H1 (cell line): Measurements from ENCODE around the gene KLHDC8B. TPM values are rescaled to one million over a fixed set of nuclear protein-coding genes. Genes with fewer than 3 reads are reported as not detected.

ENCODE experiments used
- CTCF ChIA-PET: fragments of 300-600 bp; sonication (Branson Sonifier 250); formaldehyde crosslinking; loops from one replicate; lab custom pipeline; 2021; ENCODE audit not compliant: partially characterized antibody; lab: Charles Lee
- POLR2A ChIA-PET: fragments of 300-600 bp; sonication (Branson Sonifier 250); formaldehyde crosslinking; loops from one replicate; lab custom pipeline; 2021; ENCODE audit warnings: inconsistent platforms; ENCODE audit not compliant: partially characterized antibody; lab: Charles Lee
- DNase-seq, 2 experiments: peaks; one replicate each; pipeline versions ENCODE4 v3.0.0 to v3.0.0-alpha.2; 2010 to 2022; ENCODE audit warnings: low spot score in 2 of 2, low read depth in 1 of 2, mixed read lengths in 1 of 2
- FAIRE-seq: peaks from 2 replicates; lab custom pipeline; 2011; peaks lifted over from hg19 to GRCh38; lab: Jason Lieb, UNC
- H2AFZ ChIP-seq: 2 replicates; pipeline ENCODE4 v1.8.1; 2012; ENCODE audit warnings: low read length, inconsistent platforms
- H2AK5ac ChIP-seq: 2 replicates; pipeline ENCODE4 v1.6.1; 2013; ENCODE audit warnings: low read depth, low read length
- H2BK120ac ChIP-seq: replicated peaks from 2 replicates; pipeline ENCODE3; 2013; ENCODE audit warnings: low read depth, low read length, inconsistent platforms
- H2BK12ac ChIP-seq: 2 replicates; pipeline ENCODE4 v1.6.1; 2013; ENCODE audit warnings: low read depth, low read length
- H2BK15ac ChIP-seq: 2 replicates; pipeline ENCODE4 v1.6.1; 2013; ENCODE audit warnings: low read length
- H2BK20ac ChIP-seq: 2 replicates; pipeline ENCODE4 v1.6.1; 2013; ENCODE audit warnings: low read length
- H2BK5ac ChIP-seq: 2 replicates; pipeline ENCODE4 v1.6.1; 2013; ENCODE audit warnings: low read depth, low read length
- H3K14ac ChIP-seq: 2 replicates; pipeline ENCODE4 v1.6.1; 2013; ENCODE audit warnings: inconsistent platforms; ENCODE audit not compliant: insufficient read length
- H3K18ac ChIP-seq: 2 replicates; pipeline ENCODE4 v1.6.1; 2013; ENCODE audit warnings: low read length; ENCODE audit errors: extremely low read depth
- H3K23ac ChIP-seq: 2 replicates; pipeline ENCODE4 v1.6.1; 2013; ENCODE audit warnings: inconsistent platforms; ENCODE audit not compliant: insufficient read length
- H3K23me2 ChIP-seq: 2 replicates; pipeline ENCODE4 v1.6.1; 2013; ENCODE audit warnings: low read depth, low read length
- H3K27ac ChIP-seq: 2 replicates; pipeline ENCODE4 v1.6.1; 2011; ENCODE audit warnings: low read depth, low read length, inconsistent platforms
- H3K27me3 ChIP-seq, 4 experiments: replicated peaks in 1 of 4; 1 replicate in 1 of 4; 2 replicates in 3 of 4; pipeline versions ENCODE4 v1.6.1 to v1.8.1; 2011 to 2013; ENCODE audit warnings: low read length in 3 of 4, mild to moderate bottlenecking in 3 of 4, inconsistent platforms in 2 of 4, mixed read lengths in 2 of 4, moderate library complexity in 1 of 4; ENCODE audit not compliant: control insufficient read depth in 3 of 4, insufficient read depth in 3 of 4; ENCODE audit errors: extremely low read depth in 1 of 4
- H3K36me3 ChIP-seq, 4 experiments: 2 replicates each; pipeline versions ENCODE4 v1.6.1 to v1.8.1; 2011 to 2013; ENCODE audit warnings: mild to moderate bottlenecking in 4 of 4, low read length in 3 of 4, moderate library complexity in 2 of 4, control low read depth in 1 of 4, inconsistent platforms in 1 of 4; ENCODE audit not compliant: insufficient read depth in 4 of 4, control insufficient read depth in 2 of 4
- H3K4ac ChIP-seq: replicated peaks from 2 replicates; pipeline ENCODE3; 2013; ENCODE audit warnings: low read length, low read depth, mixed read lengths, inconsistent platforms; ENCODE audit not compliant: insufficient read length
- H3K4me1 ChIP-seq, 4 experiments: replicated peaks in 1 of 4; 1 replicate in 1 of 4; 2 replicates in 3 of 4; pipeline versions ENCODE4 v1.6.1 to v1.8.1; 2011 to 2013; ENCODE audit warnings: low read length in 3 of 4, inconsistent platforms in 2 of 4, mixed read lengths in 1 of 4; ENCODE audit not compliant: insufficient read depth in 4 of 4, control insufficient read depth in 3 of 4
- H3K4me2 ChIP-seq, 2 experiments: 2 replicates each; pipeline versions ENCODE4 v1.6.1 to v1.8.1; 2011 to 2013; ENCODE audit warnings: low read depth in 2 of 2, low read length in 2 of 2, control low read depth in 1 of 2, inconsistent platforms in 1 of 2, mild to moderate bottlenecking in 1 of 2; ENCODE audit not compliant: insufficient read depth in 1 of 2
- H3K4me3 ChIP-seq, 4 experiments: fragments of 200-600, 300-600 bp in 1 of 4; sonication (generic), shearing (Covaris generic), sonication (Bioruptor Twin) in 1 of 4; 2 replicates each; pipeline versions ENCODE4 v1.5.1 to v1.8.1; 2011 to 2016; ENCODE audit warnings: low read length in 4 of 4, low read depth in 3 of 4, control low read depth in 2 of 4, inconsistent platforms in 2 of 4, mild to moderate bottlenecking in 2 of 4, mixed read lengths in 1 of 4, moderate library complexity in 1 of 4; ENCODE audit not compliant: insufficient read depth in 2 of 4; ENCODE audit errors: extremely low read depth in 1 of 4
- H3K56ac ChIP-seq: replicated peaks from 2 replicates; pipeline ENCODE3; 2013; ENCODE audit warnings: low read depth, mild to moderate bottlenecking, mixed read lengths, low read length, inconsistent platforms; ENCODE audit not compliant: insufficient read length
- H3K79me1 ChIP-seq: 2 replicates; pipeline ENCODE4 v1.6.1; 2013; ENCODE audit warnings: low read depth, low read length, control low read depth
- H3K79me2 ChIP-seq, 2 experiments: 2 replicates each; pipeline versions ENCODE4 v1.6.1 to v1.8.1; 2012 to 2013; ENCODE audit warnings: low read length in 2 of 2, mild to moderate bottlenecking in 2 of 2, inconsistent platforms in 1 of 2; ENCODE audit not compliant: insufficient read depth in 2 of 2, control insufficient read depth in 1 of 2
- H3K9ac ChIP-seq, 4 experiments: replicated peaks in 1 of 4; 1 replicate in 1 of 4; 2 replicates in 3 of 4; pipeline versions ENCODE4 v1.6.1 to v1.8.1; 2011 to 2013; ENCODE audit warnings: low read depth in 3 of 4, low read length in 3 of 4, control low read depth in 2 of 4, mild to moderate bottlenecking in 2 of 4, moderate library complexity in 2 of 4, inconsistent platforms in 1 of 4; ENCODE audit errors: extremely low read depth in 1 of 4
- H3K9me3 ChIP-seq, 2 experiments: 2 replicates each; pipeline versions ENCODE4 v1.6.1 to v1.8.1; 2012 to 2013; ENCODE audit warnings: mild to moderate bottlenecking in 2 of 2, moderate library complexity in 2 of 2, control low read depth in 1 of 2, inconsistent platforms in 1 of 2, low read depth in 1 of 2, low read length in 1 of 2, mixed read lengths in 1 of 2; ENCODE audit not compliant: insufficient read depth in 2 of 2
- H4K20me1 ChIP-seq, 2 experiments: replicated peaks in 1 of 2; 2 replicates each; pipeline versions ENCODE3 to v1.8.1; 2011 to 2013; ENCODE audit warnings: inconsistent platforms in 2 of 2, low read length in 2 of 2, mild to moderate bottlenecking in 1 of 2; ENCODE audit not compliant: insufficient read depth in 2 of 2, control insufficient read depth in 1 of 2
- H4K5ac ChIP-seq: 2 replicates; pipeline ENCODE4 v1.6.1; 2013; ENCODE audit warnings: low read length, low read depth, mixed read lengths, inconsistent platforms; ENCODE audit not compliant: insufficient read length
- H4K8ac ChIP-seq: 2 replicates; pipeline ENCODE4 v1.8.0; 2013; ENCODE audit warnings: mild to moderate bottlenecking, moderate library complexity, low read length, inconsistent platforms; ENCODE audit not compliant: insufficient read depth; ENCODE audit errors: extremely low read depth
- H4K91ac ChIP-seq: replicated peaks from 2 replicates; pipeline ENCODE3; 2013; ENCODE audit warnings: low read length, mixed read lengths, inconsistent platforms; ENCODE audit not compliant: insufficient read length
- WGBS, 2 experiments: shearing (Covaris generic) in 1 of 2; methylation state at CpG; one replicate each; pipeline versions ENCODE4 v1.1.6 to v1.1.7; 2013 to 2015; ENCODE audit warnings: low lambda C conversion rate in 2 of 2, mixed read lengths in 2 of 2, inconsistent platforms in 1 of 2, low coverage in 1 of 2, missing lambda C conversion rate in 1 of 2; ENCODE audit not compliant: insufficient replicate concordance in 2 of 2, insufficient coverage in 1 of 2, insufficient read length in 1 of 2; ENCODE audit errors: extremely low coverage in 1 of 2, missing lambda C conversion rate in 1 of 2; 5-methylcytosine and 5-hydroxymethylcytosine counted together
- polyA plus RNA-seq, 7 experiments: library from polyadenylated mRNA; depleted of rRNA in 3 of 7; stranded (reverse) in 5 of 7; unstranded in 2 of 7; fragments of >200 nt in 5 of 7; fragments of 200-250 nt in 2 of 7; gene quantifications; 1 replicate in 5 of 7; 2 replicates in 1 of 7; 4 replicates in 1 of 7; pipeline versions ENCODE4 v1.2.1 to v1.2.3, GENCODE V29; 2011 to 2013; ENCODE audit warnings: missing spikeins in 2 of 7, mixed read lengths in 2 of 7
- total RNA-seq: library from RNA; stranded (reverse); fragmentation: NEBNext Ultra II Directional; extraction: Animal tissue kit (Norgen Biotek cat#: 25700); gene quantifications from 2 replicates; pipeline ENCODE4 v1.2.1, GENCODE V29; 2021
- TF ChIP-seq, protein P1 (sequence below): IDR thresholded peaks from 2 replicates; pipeline ENCODE4 v1.6.1; 2012; ENCODE audit warnings: low read length, inconsistent platforms

The KLHDC8B gene
- total and polyA plus RNA-seq, 2 of the 8 experiments (the other 6 are each of a cell fraction or from before 2014, with no cell fraction given) = 15.8 to 21.3 TPM

DNA sequence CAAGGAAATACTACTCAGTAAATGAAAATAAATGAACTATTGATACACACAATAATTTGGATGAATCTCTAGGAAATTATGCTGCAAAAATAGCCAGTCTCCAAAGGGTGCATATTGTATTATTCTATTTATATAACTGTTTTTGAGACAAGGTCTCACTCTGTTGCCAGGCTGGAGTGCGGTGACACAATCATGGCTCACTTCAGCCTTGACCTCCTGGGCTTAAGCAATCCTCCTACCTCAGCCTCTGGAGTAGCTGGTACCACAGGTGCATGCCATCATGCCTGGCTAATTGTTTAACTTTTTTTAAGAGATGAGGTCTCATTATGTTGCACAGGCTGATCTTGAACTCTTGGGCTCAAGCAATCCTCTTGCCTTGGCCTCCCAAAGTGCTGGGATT, 12.5 kb downstream of the KLHDC8B start:
- no peak overlapping the region for H2BK15ac ChIP-seq
- WGBS, 2 experiments = 95% methylated on average over 1 of the region's 1 CpG; no CpG with 5 or more reads in 1 of the 2 experiments
- H2BK120ac ChIP-seq = no peak overlapping the region
- no peak overlapping the region for H2AFZ ChIP-seq
- no peaks in the 10 kb centered on the region for H4K20me1 ChIP-seq
- FAIRE-seq = no peak
- H3K9me3 ChIP-seq = peaks cover 0 to 7% of the 10 kb centered on the region in 2 experiments; a peak in 1 of 4 replicates
- no peak overlapping the region for H3K56ac ChIP-seq
- H2BK12ac ChIP-seq = no peak overlapping the region
- no peak overlapping the region for H3K27ac ChIP-seq
- H3K36me3 ChIP-seq = no peaks in the 10 kb centered on the region
- H3K14ac ChIP-seq = no peak overlapping the region
- H2AK5ac ChIP-seq = no peak overlapping the region
- TF ChIP-seq, protein P1, sequence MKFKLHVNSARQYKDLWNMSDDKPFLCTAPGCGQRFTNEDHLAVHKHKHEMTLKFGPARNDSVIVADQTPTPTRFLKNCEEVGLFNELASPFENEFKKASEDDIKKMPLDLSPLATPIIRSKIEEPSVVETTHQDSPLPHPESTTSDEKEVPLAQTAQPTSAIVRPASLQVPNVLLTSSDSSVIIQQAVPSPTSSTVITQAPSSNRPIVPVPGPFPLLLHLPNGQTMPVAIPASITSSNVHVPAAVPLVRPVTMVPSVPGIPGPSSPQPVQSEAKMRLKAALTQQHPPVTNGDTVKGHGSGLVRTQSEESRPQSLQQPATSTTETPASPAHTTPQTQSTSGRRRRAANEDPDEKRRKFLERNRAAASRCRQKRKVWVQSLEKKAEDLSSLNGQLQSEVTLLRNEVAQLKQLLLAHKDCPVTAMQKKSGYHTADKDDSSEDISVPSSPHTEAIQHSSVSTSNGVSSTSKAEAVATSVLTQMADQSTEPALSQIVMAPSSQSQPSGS = no peak
- H4K8ac ChIP-seq = no peak overlapping the region
- no peak overlapping the region for H2BK5ac ChIP-seq
- no peak overlapping the region for H3K4ac ChIP-seq
- no peak overlapping the region for H4K5ac ChIP-seq
- H3K79me1 ChIP-seq = no peaks in the 10 kb centered on the region
- H3K9ac ChIP-seq = no peak overlapping the region
- no peaks in the 10 kb centered on the region for H3K23me2 ChIP-seq
- no peak overlapping the region for H3K4me3 ChIP-seq
- H2BK20ac ChIP-seq = no peak overlapping the region
- no peak overlapping the region for H3K18ac ChIP-seq
- no peak overlapping the region for H3K4me2 ChIP-seq
- H4K91ac ChIP-seq = no peak overlapping the region
- DNase-seq = no peak
- ChIA-PET POLR2A (no interaction called here), CTCF (interaction anchor here (0.8 to 0.9 kb wide), 2 partner anchors 13 to 59 kb away, joined by 3 read pairs; partner anchors contain the start of gene KLHDC8B)
- no peak overlapping the region for H3K23ac ChIP-seq
- 0 out of 7 replicates have a peak, but pooled peaks cover 0 to 3% (median 0%) of the 10 kb centered on the region in 4 experiments for H3K4me1 ChIP-seq
- H3K27me3 ChIP-seq = no peaks in the 10 kb centered on the region
- no peaks in the 10 kb centered on the region for H3K79me2 ChIP-seq
